Gastrocnemius medialis (tissue), 4 donors: ENCODE results near the gene MCRIP2.

Experiments
- CTCF ChIP-seq, 5 experiments: fragments of 450-650 bp in 3 of 5; fragments of 200-600 bp in 2 of 5; sonication (generic) in 2 of 5; IDR thresholded peaks in 4 of 5; conservative IDR thresholded peaks in 1 of 5; 1 replicate in 4 of 5; 2 replicates in 1 of 5; pipeline ENCODE4 v1.5.1; 2016 to 2019; ENCODE audit warnings: antibody characterized with exemption in 5 of 5, mild to moderate bottlenecking in 3 of 5, moderate library complexity in 3 of 5
- POLR2A ChIP-seq, 2 donors: fragments of 450-650 bp; IDR thresholded peaks; one replicate each; pipeline ENCODE4 v1.6.1; 2017; ENCODE audit warnings: antibody characterized with exemption in 2 of 2, mild to moderate bottlenecking in 2 of 2, moderate library complexity in 2 of 2

GRCh38 chr16:671353-672131 is 29.9 kb downstream of the MCRIP2 start:
- no peak for TF ChIP-seq CTCF (IDR thresholded peaks at IDR 0.05 in 4 of 5, conservative IDR thresholded peaks at IDR 0.05 in 1 of 5)
- TF ChIP-seq POLR2A (IDR thresholded peaks at IDR 0.05) = no peak
